HL-60/S4 treated with retinoic acid at 250 ng/mL for 4 days and 3 days (cell line): ENCODE data around the gene KLHL15.
"Not testable (repeated sequence)": the region's sequence is repeated elsewhere in the genome, so short reads cannot be mapped to it uniquely, and the experiment has no call there.

ENCODE experiments used
- in situ Hi-C: fragments of 300-500 bp; cut with MboI; formaldehyde crosslinking; loops from 2 replicates; pipeline ENCODE4 v1.7.0; 2022; ENCODE audit warnings: low sequenced_read_pairs

Gene KLHL15, protein sequence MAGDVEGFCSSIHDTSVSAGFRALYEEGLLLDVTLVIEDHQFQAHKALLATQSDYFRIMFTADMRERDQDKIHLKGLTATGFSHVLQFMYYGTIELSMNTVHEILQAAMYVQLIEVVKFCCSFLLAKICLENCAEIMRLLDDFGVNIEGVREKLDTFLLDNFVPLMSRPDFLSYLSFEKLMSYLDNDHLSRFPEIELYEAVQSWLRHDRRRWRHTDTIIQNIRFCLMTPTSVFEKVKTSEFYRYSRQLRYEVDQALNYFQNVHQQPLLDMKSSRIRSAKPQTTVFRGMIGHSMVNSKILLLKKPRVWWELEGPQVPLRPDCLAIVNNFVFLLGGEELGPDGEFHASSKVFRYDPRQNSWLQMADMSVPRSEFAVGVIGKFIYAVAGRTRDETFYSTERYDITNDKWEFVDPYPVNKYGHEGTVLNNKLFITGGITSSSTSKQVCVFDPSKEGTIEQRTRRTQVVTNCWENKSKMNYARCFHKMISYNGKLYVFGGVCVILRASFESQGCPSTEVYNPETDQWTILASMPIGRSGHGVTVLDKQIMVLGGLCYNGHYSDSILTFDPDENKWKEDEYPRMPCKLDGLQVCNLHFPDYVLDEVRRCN

DNA sequence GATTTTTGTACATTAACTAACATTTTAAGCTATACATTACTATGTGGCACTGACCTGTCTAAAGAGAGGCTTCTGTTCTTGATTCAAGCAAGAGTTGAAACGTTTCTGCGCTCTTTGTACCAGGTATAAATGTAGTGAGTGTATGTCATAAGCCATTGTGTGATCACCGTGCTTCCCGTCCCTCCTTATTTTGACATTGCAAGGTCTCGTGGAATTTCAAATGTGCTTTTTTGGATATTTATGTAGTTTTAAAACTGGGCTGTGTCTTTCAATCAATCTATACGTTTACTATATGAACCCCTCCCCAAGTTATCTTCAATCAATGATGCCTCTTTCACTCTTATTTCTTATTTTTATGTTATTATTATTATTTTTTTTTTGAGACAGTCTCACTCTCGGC, at the start of gene KLHL15:
Gene KLHL15, minus strand, starts transcription at position 101 of the 400 bp plus-strand sequence. CDS start 20,493 bp downstream, outside the sequence.
- in situ Hi-C loops, result no loop called here

DNA sequence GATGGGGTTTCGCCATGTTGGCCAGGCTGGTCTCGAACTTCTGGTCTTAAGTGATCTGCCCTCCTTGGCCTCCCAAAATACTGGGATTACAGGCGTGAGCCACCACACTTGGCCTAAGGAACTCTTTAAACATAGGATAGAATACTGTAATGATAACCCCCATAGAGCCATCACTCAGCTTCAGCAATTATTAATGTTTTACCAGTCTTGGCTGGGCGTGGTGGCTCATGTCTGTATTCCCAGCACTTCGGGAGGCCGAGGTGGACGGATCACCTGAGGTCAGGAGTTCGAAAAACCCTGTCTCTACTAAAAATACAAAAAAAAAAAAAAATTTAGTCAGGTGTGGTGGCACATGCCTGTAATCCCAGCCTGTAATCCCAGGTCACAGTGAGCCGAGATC, 42.9 kb upstream of the KLHL15 start:
- in situ Hi-C loops, result no loop called here

DNA sequence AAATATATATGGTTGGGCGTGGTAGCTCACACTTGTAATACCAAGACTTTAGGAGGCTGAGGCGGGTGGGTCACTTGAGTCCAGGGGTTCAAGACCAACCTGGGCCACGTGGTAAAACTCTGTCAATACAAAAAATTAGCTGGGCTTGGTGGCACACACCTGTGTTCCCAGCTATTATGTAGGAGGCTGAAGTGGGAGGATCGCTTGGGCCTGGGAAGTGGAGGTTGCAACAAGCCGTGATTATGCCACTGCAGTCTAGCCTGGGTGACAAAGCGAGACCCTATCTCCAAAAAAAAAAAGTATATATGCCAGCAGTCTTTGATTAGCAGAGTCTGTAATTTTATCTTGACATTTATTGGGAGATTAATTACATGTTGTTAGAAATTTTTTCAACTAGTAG, 36.5 kb upstream of the KLHL15 start:
- in situ Hi-C loops, result no loop called here

DNA sequence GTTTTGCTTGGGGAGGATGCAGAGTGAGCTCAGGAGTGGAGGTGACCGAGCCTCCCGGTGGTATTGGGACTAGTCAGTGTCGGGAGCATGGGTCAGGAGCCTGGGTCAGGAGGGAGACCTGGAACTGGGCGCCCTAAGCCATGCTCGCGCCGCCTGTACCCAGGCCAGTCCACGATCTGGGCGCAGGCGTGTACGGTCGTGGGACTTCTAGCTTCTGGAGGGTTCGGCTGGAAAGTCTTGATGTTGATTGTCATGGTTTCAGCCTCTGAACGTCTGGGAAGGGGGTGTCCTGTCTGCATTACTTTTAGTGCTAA, 28.0 kb upstream of the KLHL15 start:
- in situ Hi-C loops, result no loop called here

DNA sequence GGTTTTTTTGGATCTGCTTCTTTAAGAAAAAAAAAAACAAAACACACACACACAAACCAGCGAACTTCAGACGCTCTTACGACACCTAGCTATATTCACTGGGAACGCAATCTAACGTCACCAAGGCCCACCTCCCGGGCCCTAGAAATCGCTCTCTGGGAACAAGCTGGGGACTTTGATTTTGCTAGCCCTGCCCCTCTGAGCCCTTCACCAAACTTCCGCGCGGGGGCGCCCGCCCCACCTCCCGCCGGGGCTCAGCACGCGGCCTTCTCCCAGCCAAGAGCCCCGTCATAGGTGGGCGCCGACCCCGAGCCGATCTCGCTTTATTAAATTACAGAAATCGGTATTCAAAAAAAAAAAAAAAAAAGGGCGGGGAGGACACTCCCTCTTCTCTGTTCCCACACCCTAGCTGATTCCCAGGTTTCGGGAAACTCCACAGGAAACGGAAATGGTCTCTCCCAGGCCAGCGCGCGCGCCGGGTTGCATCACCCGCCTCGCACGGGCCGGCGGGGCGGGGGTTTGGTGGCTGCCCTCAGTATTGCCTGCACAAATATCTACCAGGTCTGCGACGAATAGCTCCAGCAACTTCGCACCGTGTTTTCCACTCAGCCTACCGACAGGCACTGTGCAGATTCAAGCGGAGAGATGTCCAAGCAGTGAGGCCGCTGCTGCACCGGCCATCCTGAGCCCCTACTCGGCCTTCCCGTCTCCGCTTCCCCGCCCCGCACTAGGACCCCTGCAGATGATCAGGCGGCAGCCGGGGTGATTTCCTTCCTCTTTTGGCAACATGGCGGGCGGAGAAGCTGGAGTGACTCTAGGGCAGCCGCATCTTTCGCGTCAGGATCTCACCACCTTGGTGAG, 27.4 kb upstream of the KLHL15 start, which contains the start of gene EIF2S3:
Gene EIF2S3, plus strand, starts transcription at position 775 of the 861 bp plus-strand sequence. Its CDS starts 13 bp downstream, at position 788.
- in situ Hi-C loops, result no loop called here

DNA sequence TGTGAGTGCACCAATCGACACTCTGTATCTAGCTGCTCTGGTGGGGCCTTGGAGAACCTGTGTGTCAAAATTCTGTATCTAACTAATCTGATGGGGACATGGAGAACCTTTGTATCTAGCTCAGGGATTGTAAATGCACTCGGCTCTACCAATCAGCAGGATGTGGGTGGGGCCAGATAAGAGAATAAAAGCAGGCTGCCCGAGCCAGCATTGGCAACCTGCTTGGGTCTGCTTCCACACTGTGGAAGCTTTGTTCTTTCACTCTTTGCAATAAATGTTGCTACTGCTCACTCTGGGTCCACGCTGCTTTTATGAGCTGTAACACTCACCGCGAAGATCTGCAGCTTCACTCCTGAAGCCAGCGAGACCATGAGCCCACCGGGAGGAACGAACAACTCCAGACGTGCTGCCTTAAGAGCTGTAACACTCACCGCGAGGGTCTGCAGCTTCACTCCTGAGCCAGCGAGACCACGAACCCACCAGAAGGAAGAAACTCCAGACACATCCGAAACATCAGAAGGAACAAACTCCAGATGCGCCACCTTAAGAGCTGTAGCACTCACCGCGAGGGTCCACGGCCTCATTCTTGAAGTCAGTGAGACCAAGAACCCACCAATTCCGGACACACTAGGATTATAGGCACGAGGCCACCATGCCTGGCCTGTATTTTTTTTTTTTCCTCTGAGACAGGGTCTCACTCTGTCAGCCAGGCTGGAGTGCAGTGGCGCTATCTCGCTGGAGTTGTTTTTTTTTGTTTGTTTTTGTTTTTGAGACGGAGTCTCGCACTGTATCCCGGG, 23.7 kb upstream of the KLHL15 start:
- in situ Hi-C loops, result not testable (repeated sequence)

DNA sequence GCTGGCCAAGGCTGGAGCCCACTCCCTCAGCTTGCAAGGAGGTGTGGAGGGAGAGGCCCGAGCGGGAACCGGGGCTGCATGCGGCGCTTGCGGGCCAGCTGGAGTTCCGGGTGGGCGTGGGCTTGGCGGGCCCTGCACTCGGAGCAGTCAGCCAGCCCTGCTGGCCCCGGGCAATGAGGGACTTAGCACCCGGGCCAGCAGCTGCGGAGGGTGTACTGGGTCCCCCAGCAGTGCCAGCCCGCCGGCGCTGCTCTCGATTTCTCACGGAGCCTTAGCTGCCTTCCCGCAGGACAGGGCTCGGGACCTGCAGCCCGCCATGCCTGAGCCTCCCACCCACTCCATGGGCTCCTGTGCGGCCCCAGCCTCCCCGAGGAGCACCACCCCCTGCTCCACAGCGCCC, 22.7 kb upstream of the KLHL15 start:
- in situ Hi-C loops, result not testable (repeated sequence)

DNA sequence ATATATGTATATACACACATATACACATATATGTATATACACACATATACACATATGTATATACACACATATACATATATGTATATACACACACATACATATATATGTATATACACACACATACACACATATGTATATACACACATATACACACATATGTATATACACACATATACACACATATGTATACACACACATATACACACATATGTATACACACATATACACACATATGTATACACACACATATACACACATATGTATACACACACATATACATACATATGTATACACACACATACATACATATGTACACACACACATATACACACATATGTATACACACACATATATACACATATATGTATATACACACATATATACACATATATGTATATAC, 19.1 kb upstream of the KLHL15 start:
- in situ Hi-C loops, result not testable (repeated sequence)

DNA sequence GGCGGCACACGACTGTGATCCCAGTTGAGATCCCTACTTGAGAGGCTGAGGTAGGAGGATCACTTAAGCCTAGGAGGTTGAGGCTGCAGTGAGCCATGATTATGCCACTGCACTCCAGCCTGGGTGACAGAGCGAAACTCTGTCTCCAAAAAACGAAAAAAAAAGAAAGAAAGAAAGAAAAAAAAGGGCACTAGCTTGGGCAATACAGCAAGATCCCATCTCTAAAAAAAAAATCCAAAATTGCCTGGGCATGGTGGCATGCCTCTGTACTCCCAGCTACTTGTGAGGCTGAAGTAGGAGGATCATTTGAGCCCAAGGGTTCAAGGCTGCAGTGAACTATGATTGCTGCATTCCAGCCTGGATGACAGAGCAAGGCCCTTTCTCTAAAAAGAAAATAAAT, 10.7 kb upstream of the KLHL15 start:
- in situ Hi-C loops, result no loop called here

DNA sequence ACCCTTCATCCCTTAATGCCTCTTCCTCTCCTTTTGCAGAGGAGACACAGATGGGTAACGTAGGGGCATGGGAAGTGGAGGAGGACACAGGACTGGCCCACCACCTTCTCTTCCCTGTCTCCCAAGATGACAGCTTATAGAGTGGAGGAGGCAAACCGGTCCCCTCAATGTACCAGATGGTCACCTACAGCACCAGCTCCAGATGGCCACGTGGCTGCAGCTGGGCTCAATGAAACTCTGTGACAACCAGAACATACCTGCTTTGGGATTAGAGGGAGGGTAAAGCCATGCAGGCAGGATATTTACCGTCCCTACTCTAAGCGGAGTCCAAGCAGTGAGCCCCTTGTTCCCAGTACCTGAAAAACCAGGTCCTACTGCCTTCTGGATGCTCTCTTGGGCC, 7.5 kb upstream of the KLHL15 start:
- in situ Hi-C loops, result no loop called here

DNA sequence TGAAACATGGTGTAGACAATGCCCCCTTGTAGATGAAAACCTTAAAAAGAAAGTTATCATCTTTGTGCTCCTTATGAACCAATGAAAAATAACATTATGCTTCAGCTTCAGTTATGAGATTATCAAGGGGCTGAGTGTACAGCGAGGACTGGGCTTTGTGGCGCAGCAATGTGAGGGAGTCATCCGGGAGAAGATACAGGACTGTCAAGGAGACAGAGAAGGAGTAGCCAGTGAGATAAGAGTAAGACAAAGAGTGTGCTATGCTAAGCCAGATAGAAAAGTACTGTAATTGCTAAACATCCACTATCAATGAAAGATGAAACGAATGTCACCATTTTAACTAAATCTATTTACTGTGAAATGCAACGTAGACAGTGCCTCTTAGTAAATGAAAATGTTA, 3.6 kb upstream of the KLHL15 start:
- in situ Hi-C loops, result no loop called here

DNA sequence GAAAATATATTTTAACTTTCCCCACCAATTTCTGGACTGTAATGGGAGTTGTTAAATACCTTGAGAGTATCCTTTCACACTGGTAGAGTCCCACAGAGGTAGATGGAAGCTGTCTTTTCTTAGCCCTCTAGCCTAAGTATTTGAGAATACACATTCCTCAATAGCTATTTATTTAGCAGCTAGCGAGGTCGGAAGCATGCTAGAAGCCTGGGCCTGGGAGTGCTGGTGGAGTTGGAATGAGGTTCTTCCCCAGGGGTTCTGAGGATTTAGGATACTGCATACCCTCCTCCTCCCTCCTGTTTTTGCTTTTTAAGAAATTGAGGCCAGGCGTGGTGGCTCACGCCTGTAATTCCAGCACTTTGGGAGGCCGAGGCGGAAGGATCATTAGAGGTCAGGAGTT, 999 bp upstream of the KLHL15 start:
- in situ Hi-C loops, result no loop called here

DNA sequence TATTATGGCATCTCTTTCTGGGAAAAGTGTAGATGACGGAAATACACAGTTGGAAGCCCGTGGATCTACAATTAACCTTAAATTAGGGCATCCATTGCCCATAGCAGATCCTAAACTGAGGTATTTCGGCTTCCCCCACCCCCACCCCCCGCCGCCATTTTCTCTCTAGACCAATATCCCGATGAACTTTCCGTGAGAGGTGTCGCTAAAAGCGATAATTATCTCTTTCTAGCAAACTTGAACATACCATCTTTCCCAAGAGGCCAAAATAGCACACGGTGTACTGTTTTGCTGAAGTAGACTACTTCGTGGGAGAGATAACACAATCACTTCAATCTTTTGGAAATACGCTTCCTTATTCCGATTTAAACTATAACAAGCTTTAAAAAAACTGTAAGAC, 554 bp downstream of the KLHL15 start:
- in situ Hi-C loops, result no loop called here

DNA sequence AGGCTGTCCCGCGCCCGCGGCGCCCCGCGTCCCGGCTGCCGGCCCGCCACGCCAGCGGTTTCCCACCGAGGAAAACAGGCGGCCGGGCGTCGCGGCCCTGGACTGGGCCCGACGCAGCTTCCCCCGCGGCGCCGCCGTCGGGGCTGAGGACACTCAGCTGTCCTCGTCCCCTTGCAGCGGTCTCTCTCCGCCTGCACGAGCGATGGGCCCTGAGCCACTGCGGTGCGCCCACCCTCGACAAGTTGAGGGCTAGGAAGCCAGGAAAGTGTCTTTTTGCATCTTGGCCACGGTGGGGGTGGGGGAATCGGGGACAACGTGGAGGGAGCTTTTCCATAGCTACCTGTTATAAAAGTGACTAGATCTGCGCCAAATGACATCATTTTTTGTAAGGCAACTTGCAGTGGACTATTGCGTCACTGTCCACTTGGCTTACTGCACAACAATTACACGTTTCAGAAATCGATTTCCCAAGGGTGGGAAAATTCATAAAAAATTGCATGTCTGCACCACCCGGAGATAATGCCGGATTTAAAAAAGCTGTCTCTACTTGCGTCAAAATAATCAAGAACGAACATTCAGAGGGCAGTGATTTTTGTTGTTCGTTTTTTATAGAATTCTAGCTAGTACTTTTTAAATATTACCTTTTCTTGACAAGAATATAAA, 1.1 kb downstream of the KLHL15 start:
- in situ Hi-C loops, result no loop called here

DNA sequence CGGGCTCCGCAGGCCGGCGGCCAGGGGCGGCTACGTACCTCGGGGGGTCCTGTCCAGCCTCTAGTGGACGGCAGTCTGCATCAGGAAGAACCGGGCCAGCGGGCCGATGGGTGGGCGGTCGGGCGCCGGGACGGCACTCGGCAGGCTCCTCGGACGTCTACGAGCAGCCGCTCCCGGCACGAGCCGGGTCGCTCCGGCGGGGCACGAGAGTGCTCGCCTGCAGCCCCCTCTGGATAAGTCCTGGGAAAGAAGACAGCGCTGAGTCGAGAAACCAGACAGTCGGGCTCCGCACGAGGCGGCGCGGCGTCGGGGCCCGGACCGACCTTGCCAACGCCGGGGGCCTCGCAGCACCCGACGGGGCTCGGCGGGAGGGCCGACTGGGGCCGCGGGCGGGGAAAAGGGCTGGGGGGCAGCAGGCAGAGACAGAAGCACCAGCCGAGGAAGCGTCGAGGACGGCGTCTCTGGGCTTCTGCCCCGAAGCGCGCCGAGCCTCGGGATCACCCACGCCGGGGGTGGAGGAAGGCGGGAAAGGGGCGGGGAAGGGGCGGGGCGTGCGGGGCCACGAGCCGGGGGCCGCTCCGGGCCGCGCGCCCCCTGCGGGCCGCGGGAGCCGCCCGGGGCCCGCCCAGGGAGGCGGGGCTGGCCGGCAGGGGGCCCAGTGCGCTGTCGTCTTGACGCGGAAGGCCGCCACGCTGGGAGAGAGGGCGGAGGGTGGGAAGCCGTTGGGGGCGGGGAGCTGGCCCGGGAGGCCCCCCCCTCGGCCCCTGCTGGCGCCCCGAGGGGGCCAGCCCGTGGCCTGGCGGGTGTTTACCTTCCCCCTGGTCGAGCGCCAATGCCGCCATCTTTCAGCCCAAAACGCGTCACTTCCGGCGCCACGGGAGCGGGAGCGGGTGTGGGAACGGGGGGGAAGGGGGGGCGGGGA, 1.9 kb downstream of the KLHL15 start:
- in situ Hi-C loops, result no loop called here

DNA sequence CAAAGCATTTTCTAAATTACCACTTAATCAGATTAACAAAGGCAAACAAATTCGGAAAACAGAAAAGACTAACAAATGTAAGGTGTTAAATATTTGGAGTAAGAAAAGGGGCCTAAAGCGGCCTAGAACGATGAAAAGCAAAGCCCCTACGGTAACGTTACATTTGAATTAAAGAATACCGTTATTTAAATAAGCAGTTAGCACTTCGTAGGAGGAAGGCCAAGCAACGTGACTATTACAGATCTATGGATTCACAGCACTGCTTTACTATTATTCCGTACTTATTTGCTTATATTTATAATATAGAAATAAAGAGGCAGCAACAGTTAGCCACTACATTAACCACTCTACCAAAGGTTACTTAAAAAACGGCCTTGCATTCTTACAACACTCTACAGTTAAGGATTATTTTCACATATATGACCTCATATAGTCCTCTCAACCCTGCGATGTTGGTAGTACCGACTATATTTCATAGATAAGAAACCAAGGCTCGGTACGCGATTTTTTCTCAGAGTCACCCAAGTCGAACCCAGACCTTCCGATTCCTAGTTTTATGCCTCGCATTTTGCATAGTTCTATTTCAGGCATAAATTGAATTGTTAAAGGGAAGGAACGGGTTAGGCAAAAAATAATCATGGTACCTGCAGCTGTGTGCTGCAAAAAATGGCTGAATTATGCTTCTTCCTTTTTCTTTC, 2.9 kb downstream of the KLHL15 start:
- in situ Hi-C loops, result no loop called here

DNA sequence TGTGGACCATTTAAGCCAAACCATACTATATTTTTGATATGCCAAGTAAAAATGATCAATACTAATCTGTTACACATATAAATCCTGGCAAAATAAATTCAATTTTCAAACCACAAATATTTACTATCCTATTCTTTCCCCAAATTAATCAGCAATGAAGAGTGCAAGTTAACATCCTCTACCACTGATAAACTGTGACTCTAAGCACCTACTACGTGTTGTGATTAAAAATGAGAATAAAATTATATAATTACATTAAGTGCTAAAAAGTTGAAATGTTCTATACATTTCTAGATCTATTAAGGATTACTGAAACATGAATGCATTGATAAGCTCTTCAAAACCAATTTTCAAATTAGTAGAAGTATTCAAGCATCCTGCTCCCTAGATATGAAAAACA, 3.4 kb downstream of the KLHL15 start:
- in situ Hi-C loops, result no loop called here

DNA sequence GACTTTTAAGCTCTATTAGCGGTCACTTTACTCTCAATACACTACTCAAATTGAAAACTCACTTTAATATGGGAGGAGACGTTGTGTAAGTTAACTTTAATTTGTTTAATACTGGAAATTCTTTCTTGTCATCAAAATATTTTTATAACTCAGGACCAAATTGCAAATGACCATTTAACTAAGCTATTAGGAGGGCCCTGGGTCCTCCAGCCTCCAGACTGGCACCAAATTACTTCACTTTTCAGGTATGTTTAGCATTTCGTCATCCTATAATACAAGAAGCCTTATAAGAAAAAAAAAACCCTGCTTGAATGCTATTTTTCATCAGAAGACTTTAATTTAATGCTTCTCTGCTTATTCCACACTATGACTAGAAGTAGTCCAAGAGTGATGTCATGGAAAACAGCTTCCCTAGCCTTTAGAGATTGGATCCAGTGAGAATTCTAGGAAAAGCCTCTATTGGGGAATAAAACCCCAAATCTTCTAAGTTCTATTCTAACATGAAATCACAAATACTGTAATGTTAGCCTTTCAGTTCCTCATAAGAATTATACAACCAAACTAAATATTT, 6.6 kb downstream of the KLHL15 start:
- in situ Hi-C loops, result no loop called here
